GM19351 (cell line): Measurements from ENCODE around the gene DDX24.
A peak's percentile ranks its signal among the peaks of the same experiment; 100 is the strongest.

Experiments used
- ATAC-seq: cut with Tn5 transposase; IDR thresholded peaks from one replicate; pipeline ENCODE4 v1.9.1; 2021; ENCODE audit warnings: mild to moderate bottlenecking, moderate library complexity; ENCODE audit not compliant: unreplicated experiment

The DDX24 gene

DNA sequence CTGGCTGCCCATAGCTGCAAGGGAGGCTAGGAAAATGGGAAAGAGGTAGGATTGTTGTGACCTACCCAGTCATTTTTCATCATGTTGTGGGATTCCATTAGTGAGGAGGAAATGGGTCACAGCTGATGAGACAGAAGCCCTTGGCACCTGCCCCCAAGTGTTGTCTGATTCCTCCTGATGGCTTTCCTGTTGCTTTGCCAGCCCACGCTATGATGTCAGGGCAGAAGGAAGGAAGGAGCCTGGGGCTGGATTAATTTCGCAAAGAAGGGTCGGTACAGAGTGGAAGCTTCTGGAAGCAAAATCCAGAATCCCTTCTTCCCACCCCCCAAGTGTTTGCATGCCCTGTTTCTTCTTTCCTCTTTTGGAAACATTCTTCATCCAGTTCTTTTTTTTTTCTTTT is 46.1 kb downstream of the DDX24 start:
- no peak for ATAC-seq

- no peak for ATAC-seq
These were observed 49.1 kb downstream of the DDX24 start for GRCh38 chr14:94031883-94032279.

GRCh38 chr14:94031161-94031882 is 49.7 kb downstream of the DDX24 start:
- no peak for ATAC-seq

- no peak for ATAC-seq
These were observed 50.4 kb downstream of the DDX24 start for GRCh38 chr14:94030571-94030970.

GRCh38 chr14:94029671-94030203 is 51.3 kb downstream of the DDX24 start:
- ATAC-seq, result no peak

GRCh38 chr14:94029265-94029664 is 51.7 kb downstream of the DDX24 start:
- ATAC-seq, result no peak

- no peak for ATAC-seq
These were observed 52.6 kb downstream of the DDX24 start for GRCh38 chr14:94028450-94028826.

DNA sequence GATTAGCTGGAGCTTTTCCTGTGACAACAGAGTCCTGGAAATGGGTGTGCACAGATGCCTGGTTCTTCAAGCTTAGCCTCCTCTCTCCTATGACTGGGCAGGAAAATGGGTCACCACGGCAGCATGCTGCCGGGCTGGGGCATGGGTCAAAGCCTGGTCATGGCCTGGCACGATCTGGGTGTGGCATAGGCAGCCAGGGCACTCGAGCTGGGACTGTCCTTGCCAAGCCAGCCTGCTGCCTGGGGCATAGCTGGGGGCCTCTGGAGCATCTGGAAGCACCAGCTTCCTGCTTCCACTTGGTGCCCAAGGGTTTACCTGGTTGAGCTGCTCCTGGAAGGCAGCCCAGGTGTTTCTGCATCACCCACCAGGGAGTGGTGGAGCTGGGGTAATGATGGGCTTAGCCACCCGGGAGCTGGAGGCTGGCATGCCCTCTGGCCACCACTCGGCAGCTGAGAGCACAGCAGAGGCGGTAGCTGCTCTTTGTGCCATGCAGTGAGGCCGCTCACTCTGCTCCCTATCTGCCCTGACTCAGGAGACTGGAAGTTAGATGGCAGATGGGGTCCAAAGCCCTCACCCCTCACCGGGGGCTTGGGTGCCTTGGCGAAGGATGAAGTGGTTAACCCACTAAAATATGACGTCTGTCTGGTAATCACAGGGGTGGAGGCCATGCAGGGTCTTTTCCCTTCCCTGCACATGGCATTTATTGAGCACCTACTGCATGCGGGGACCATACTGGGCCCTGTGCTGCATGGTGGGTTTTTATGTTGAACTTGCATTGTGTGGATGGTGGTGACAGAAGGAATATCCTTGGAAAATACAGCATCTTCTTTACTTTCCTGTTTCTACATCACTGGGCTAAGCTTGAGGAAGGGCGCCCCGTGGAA is 53.2 kb downstream of the DDX24 start:
- no peak for ATAC-seq

DNA sequence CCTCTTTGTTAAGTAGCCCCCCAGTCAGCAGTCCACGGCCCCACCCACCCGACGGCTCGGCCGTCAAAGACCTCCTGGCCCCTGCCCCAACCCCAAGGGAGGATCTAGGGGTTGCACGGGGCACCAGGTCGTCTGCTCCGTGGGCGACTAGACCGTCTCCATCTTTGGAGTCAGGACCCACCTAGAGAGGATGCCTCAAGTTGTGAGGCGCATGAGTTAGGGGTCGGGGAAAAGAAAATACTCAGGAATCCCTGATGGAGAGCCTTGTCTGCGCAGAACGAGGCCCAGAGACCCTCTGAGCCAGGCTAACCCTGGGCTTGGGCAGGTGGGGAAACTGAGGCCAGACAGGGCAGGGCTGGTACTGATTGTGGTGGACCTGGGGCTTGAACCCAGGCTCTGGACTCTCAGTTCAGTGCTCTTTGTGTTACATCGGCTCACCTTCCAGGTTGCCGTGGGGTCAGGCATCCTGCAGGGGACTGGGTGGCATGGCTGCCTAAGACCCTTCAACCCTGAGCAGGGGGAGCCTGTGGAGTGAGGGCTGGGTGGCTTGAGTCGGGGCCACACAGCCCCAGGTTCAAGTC is 54.0 kb downstream of the DDX24 start:
- no peak for ATAC-seq

DNA sequence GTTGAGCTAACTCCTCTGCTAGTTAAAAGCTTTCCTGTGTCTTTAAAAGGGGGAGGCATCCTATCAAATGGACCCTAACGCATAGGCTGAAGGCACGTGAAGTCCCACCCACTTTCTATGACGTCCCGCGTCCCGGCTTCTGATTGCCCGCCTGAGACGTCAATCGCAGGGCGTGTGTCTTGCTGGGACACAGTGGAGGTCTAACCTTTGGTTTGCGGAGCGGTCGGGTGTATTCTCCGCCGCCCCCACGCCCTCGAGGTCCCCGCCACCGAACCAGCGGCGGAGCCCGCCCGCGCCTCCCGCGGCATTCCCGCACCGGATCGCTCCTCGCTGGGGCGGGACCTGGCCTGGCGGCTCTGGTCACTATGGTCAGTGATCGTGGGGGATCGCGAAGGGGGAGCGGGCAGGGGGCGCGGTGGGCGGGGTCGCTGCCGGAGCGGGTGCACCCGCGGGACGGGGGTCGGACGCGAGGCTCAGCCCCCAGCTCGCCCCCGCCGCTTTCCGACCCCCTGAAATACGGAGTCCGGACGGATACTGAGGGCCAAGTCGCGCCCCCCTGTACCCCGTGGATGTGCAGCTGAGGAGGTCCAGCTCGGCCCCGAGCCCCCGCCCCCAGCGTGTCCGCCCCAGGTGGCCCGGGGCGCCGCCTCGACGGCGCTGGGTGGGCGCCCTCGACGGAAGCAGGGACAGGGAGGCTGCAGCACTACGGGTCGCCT is 54.7 kb downstream of the DDX24 start, which contains the start of gene OTUB2:
OTUB2 (plus strand) TSS at position 168 of the 716 bp plus-strand sequence; CDS start at position 366, 198 bp downstream.
- ATAC-seq, result peak; percentile 100

DNA sequence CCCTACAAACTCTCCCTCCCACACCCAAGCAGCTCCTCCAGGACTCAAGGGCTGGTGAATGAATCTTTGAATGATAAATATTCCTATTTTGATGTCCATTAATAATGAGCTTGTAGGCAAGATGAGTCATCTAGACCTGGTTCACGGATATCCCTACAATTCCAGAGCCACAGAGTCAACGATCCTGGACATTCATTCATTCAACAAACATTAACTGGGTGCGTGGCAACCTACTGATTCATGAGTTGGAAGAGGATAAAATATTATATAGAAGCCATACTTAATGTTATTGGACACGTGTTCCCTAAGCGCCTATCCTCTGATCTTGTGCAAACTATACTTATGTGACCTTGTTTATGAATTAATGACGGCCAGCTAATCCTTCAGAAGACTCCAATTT is 55.3 kb downstream of the DDX24 start:
- no peak for ATAC-seq

- ATAC-seq, result no peak
These were observed 56.5 kb downstream of the DDX24 start for GRCh38 chr14:94024549-94024948.

DNA sequence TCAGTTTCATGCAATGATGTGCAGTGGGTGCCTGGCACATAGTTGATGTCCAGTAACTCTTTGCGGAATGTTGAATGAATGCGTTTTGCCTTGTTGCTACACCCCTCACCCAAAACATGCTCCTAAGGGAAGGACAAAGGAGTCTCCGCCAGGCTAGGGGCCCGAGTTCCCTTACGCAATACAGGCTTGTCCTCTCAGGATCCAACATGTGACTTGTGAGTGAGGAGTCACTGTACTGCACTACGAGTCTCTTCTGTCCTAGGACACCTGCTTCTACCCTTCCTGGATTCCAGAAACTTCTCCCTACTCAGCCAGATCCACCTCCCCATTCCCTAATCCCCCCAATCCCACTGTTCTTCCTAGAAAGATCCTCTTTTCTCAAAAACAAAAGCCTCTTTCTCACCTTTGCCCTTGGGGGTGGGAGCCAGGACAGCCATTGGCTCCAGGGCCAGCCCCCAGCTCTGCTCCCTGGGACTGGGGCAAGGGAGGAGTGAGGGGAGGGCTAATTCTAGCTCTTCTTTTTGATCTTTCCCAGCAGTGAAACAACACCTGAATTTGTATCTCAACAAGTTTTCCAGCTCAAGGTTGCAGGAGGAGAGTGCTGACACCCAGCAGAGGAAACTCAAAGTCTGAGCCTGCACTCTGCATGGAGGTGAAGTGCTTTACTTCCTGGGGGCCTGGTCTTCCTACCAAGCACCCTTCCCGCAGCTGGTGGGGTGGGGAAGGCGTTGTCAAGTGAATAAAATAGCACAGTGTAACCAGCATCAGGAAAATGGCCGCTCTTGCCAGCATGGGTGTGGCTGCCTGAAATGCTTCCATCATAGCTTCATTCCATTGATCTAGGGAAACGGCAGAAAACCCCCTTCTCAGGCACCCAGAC is 58.2 kb downstream of the DDX24 start:
- ATAC-seq, result no peak

- ATAC-seq, result no peak
These were observed 59.4 kb downstream of the DDX24 start for GRCh38 chr14:94021416-94022157.

DNA sequence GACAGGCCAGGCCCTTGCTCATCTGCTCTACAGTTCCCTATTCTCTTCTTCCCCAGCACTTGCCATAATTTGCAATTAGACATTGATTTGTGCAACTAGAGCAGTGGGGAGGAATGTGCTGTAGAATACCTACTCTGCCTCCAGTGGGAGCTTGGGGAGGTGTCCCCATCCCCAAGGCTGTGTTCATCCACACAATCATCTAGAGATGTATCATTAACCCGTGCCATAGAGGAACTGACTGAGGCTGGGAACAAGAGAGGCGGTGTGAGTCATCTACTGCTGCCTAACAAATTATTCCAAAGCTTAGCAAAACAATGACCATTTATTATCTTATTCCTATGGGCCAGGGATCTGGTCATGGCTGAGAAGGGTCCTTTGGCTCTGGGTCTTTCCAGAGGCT is 60.0 kb downstream of the DDX24 start:
- ATAC-seq, result no peak

GRCh38 chr14:94020267-94020666 is 60.7 kb downstream of the DDX24 start:
- no peak for ATAC-seq

- no peak for ATAC-seq
These were observed 61.7 kb downstream of the DDX24 start for GRCh38 chr14:94019329-94019728.

- no peak for ATAC-seq
These were observed 62.7 kb downstream of the DDX24 start for GRCh38 chr14:94018308-94018707.

- ATAC-seq, result no peak
These were observed 64.5 kb downstream of the DDX24 start for GRCh38 chr14:94016446-94016976.
